Suprapubic skin (tissue), 4 donors: ENCODE results near the gene TIMP2. TPM values are rescaled to one million over a fixed set of nuclear protein-coding genes. Genes with fewer than 3 reads are reported as not detected.

Source experiments
- DNase-seq, 2 donors: peaks; one replicate each; pipeline ENCODE4 v3.0.0-alpha.2; 2019; ENCODE audit warnings: low spot score in 2 of 2
- H3K27ac ChIP-seq: fragments of 200-600 bp; sonication (generic); one replicate; pipeline ENCODE4 v1.5.1; 2019
- H3K27me3 ChIP-seq: fragments of 200-600 bp; sonication (generic); one replicate; pipeline ENCODE4 v1.5.1; 2019
- H3K36me3 ChIP-seq: fragments of 200-600 bp; sonication (generic); one replicate; pipeline ENCODE4 v1.5.1; 2019
- H3K4me1 ChIP-seq: fragments of 200-600 bp; sonication (generic); one replicate; pipeline ENCODE4 v1.5.1; 2019
- H3K4me3 ChIP-seq: fragments of 200-600 bp; sonication (generic); one replicate; pipeline ENCODE4 v1.5.1; 2019; ENCODE audit warnings: mild to moderate bottlenecking
- H3K9me3 ChIP-seq: fragments of 200-600 bp; sonication (generic); one replicate; pipeline ENCODE4 v1.5.1; 2019
- CTCF ChIP-seq, 2 donors: fragments of 200-600 bp in 1 of 2; fragments of 450-650 bp in 1 of 2; sonication (generic) in 1 of 2; IDR thresholded peaks; one replicate each; pipeline ENCODE4 v1.5.1; 2016 to 2019; ENCODE audit warnings: antibody characterized with exemption in 2 of 2, mild to moderate bottlenecking in 1 of 2, moderate library complexity in 1 of 2
- EP300 ChIP-seq: sonication (generic); formaldehyde crosslinking; IDR thresholded peaks from one replicate; pipeline ENCODE4 v1.6.1; 2017; ENCODE audit warnings: antibody characterized with exemption
- POLR2A ChIP-seq, 2 donors: fragments of 450-650 bp; IDR thresholded peaks; one replicate each; pipeline ENCODE4 v1.6.1; 2017; ENCODE audit warnings: antibody characterized with exemption in 2 of 2, mild to moderate bottlenecking in 2 of 2, moderate library complexity in 2 of 2
- POLR2AphosphoS5 ChIP-seq, 3 donors: sonication (generic); formaldehyde crosslinking; IDR thresholded peaks; one replicate each; pipeline ENCODE4 v1.6.1; 2017; ENCODE audit warnings: antibody characterized with exemption in 3 of 3
- WGBS: methylation state at CpG from one replicate; pipeline ENCODE4 v1.1.5; 2018; 5-methylcytosine and 5-hydroxymethylcytosine counted together
- total RNA-seq, 4 donors: library from RNA; depleted of rRNA; stranded (reverse); fragments of >200 nt; gene quantifications; one replicate each; pipeline ENCODE4 v1.1.0, GENCODE V29; 2016

TIMP2 gene
- total RNA-seq, 4 donors from 2014 or later = 48.4 to 114 (median 76.0) TPM

- peaks cover 100% of the 10 kb centered on the region for H3K36me3 ChIP-seq
These were observed 104.3 kb downstream of the TIMP2 start for GRCh38 chr17:78820841-78821240.

GRCh38 chr17:78819806-78820792 lies 105.1 kb downstream of the TIMP2 start:
- TF ChIP-seq EP300 (no peak), CTCF (IDR thresholded peaks at IDR 0.05) (no peak), POLR2AphosphoS5 (IDR thresholded peaks at IDR 0.05) (no peak), POLR2A (IDR thresholded peaks at IDR 0.05) (no peak)
- Histone ChIP-seq H3K9me3 (no peaks in the 10 kb centered on the region), H3K4me3 (no peak overlapping the region), H3K27me3 (no peaks in the 10 kb centered on the region), H3K4me1 (peaks cover 7% of the 10 kb centered on the region), H3K27ac (peak overlapping the region; percentile 56), H3K36me3 (peaks cover 100% of the 10 kb centered on the region)
- DNase-seq = no peak
- whole genome bisulfite sequencing = 91% methylated on average over 18 of the region's 18 CpGs

More at GRCh38 chr17:78820841-78821240, 104.3 kb downstream of the TIMP2 start:
- no peaks in the 10 kb centered on the region for H3K9me3 ChIP-seq
- no peak overlapping the region for H3K27ac ChIP-seq
- no peaks in the 10 kb centered on the region for H3K27me3 ChIP-seq
- TF ChIP-seq EP300 (no peak), CTCF (IDR thresholded peaks at IDR 0.05) (no peak), POLR2A (IDR thresholded peaks at IDR 0.05) (no peak), POLR2AphosphoS5 (IDR thresholded peaks at IDR 0.05) (no peak)
- no peak for DNase-seq
- peaks cover 7% of the 10 kb centered on the region for H3K4me1 ChIP-seq
- H3K4me3 ChIP-seq = no peak overlapping the region
- WGBS = 92% methylated on average over 13 of the region's 13 CpGs

GRCh38 chr17:78819402-78819801 lies 105.8 kb downstream of the TIMP2 start:
- peaks cover 7% of the 10 kb centered on the region for H3K4me1 ChIP-seq
- DNase-seq = no peak
- H3K4me3 ChIP-seq = no peak overlapping the region
- WGBS = 77% methylated on average over 8 of the region's 8 CpGs
- peaks cover 100% of the 10 kb centered on the region for H3K36me3 ChIP-seq
- no peaks in the 10 kb centered on the region for H3K27me3 ChIP-seq
- peak overlapping the region; percentile 56 for H3K27ac ChIP-seq
- no peaks in the 10 kb centered on the region for H3K9me3 ChIP-seq
- TF ChIP-seq POLR2AphosphoS5 (IDR thresholded peaks at IDR 0.05) = no peak
- TF ChIP-seq EP300 = no peak
- TF ChIP-seq CTCF (IDR thresholded peaks at IDR 0.05) = no peak

GRCh38 chr17:78818932-78819331 lies 106.3 kb downstream of the TIMP2 start:
- DNase-seq = no peak
- TF ChIP-seq EP300 = no peak
- no peak for TF ChIP-seq CTCF (IDR thresholded peaks at IDR 0.05)
- TF ChIP-seq POLR2AphosphoS5 (IDR thresholded peaks at IDR 0.05) = no peak
- no peak for TF ChIP-seq POLR2A (IDR thresholded peaks at IDR 0.05)
- Histone ChIP-seq H3K27ac (peak overlapping the region; percentile 56), H3K27me3 (no peaks in the 10 kb centered on the region), H3K9me3 (no peaks in the 10 kb centered on the region), H3K4me3 (no peak overlapping the region), H3K4me1 (peaks cover 7% of the 10 kb centered on the region), H3K36me3 (peaks cover 100% of the 10 kb centered on the region)
- 57% methylated on average over 6 of the region's 6 CpGs for WGBS

GRCh38 chr17:78818152-78818846 lies 106.9 kb downstream of the TIMP2 start:
- Histone ChIP-seq H3K9me3 (no peaks in the 10 kb centered on the region), H3K4me3 (no peak overlapping the region), H3K4me1 (peaks cover 9% of the 10 kb centered on the region), H3K36me3 (peaks cover 100% of the 10 kb centered on the region), H3K27ac (no peak overlapping the region), H3K27me3 (no peaks in the 10 kb centered on the region)
- DNase-seq = no peak
- no peak for TF ChIP-seq POLR2A (IDR thresholded peaks at IDR 0.05)
- TF ChIP-seq CTCF (IDR thresholded peaks at IDR 0.05) = no peak
- no peak for TF ChIP-seq POLR2AphosphoS5 (IDR thresholded peaks at IDR 0.05)
- TF ChIP-seq EP300 = no peak
- WGBS = 86% methylated on average over 19 of the region's 19 CpGs
